CD8-positive, alpha-beta memory T cell (primary cell): Measurements from ENCODE around the gene RNF213. TPM values are rescaled to one million over a fixed set of nuclear protein-coding genes. Genes with fewer than 3 reads are reported as not detected.
"Not testable (repeated sequence)": the region's sequence is repeated elsewhere in the genome, so short reads cannot be mapped to it uniquely, and the experiment has no call there.

Experiments
- CTCF ChIA-PET: fragments of 350-600 bp; sonication (Branson Sonifier 250); formaldehyde crosslinking; loops from one replicate; lab custom pipeline; 2021; ENCODE audit warnings: antibody characterized with exemption; lab: Charles Lee
- POLR2A ChIA-PET: fragments of 350-600 bp; sonication (Branson Sonifier 250); formaldehyde crosslinking; loops from one replicate; lab custom pipeline; 2021; ENCODE audit warnings: antibody characterized with exemption; lab: Charles Lee
- DNase-seq, 5 donors: peaks; one replicate each; pipeline versions ENCODE4 v3.0.0 to v3.0.0-alpha.2; 2020 to 2022; ENCODE audit warnings: mixed read lengths in 1 of 5
- H3K27ac ChIP-seq: one replicate; pipeline ENCODE4 v1.7.0; 2013; ENCODE audit warnings: low read depth, mild to moderate bottlenecking, low read length, moderate library complexity
- H3K27me3 ChIP-seq: 2 replicates; pipeline ENCODE4 v1.7.0; 2013; ENCODE audit warnings: low read length, mild to moderate bottlenecking; ENCODE audit not compliant: insufficient read depth, poor library complexity, severe bottlenecking
- H3K36me3 ChIP-seq: 2 replicates; pipeline ENCODE4 v1.7.0; 2013; ENCODE audit warnings: mild to moderate bottlenecking, low read length, moderate library complexity; ENCODE audit not compliant: insufficient read depth
- H3K4me1 ChIP-seq: 2 replicates; pipeline ENCODE4 v1.7.0; 2013; ENCODE audit warnings: mild to moderate bottlenecking, low read length, moderate library complexity; ENCODE audit not compliant: insufficient read depth
- H3K4me3 ChIP-seq: 2 replicates; pipeline ENCODE4 v1.7.0; 2013; ENCODE audit warnings: mild to moderate bottlenecking, low read length
- H3K9me3 ChIP-seq: 2 replicates; pipeline ENCODE4 v1.7.0; 2013; ENCODE audit warnings: mild to moderate bottlenecking, low read length
- H3K27ac Mint-ChIP-seq, 8 donors: one replicate each; pipeline ENCODE4 v1.8.0; 2020 to 2021; ENCODE audit warnings: mixed read lengths in 8 of 8, mild to moderate bottlenecking in 6 of 8, inconsistent platforms in 3 of 8, moderate library complexity in 3 of 8
- H3K27me3 Mint-ChIP-seq, 2 donors: one replicate each; pipeline ENCODE4 v1.8.0; 2020 to 2021; ENCODE audit warnings: mixed read lengths in 2 of 2, mild to moderate bottlenecking in 1 of 2, moderate library complexity in 1 of 2
- H3K36me3 Mint-ChIP-seq, 3 donors: one replicate each; pipeline ENCODE4 v1.8.0; 2020 to 2021; ENCODE audit warnings: mixed read lengths in 3 of 3, inconsistent platforms in 1 of 3, mild to moderate bottlenecking in 1 of 3
- H3K4me1 Mint-ChIP-seq, 3 donors: one replicate each; pipeline ENCODE4 v1.8.0; 2020 to 2021; ENCODE audit warnings: mixed read lengths in 3 of 3, inconsistent platforms in 1 of 3, mild to moderate bottlenecking in 1 of 3
- H3K4me3 Mint-ChIP-seq, 7 donors: one replicate each; pipeline ENCODE4 v1.8.0; 2020 to 2021; ENCODE audit warnings: mixed read lengths in 7 of 7, mild to moderate bottlenecking in 6 of 7, moderate library complexity in 4 of 7, inconsistent platforms in 2 of 7
- H3K9me3 Mint-ChIP-seq, 5 donors: one replicate each; pipeline ENCODE4 v1.8.0; 2020 to 2022; ENCODE audit warnings: mixed read lengths in 5 of 5, mild to moderate bottlenecking in 3 of 5, moderate library complexity in 2 of 5, inconsistent platforms in 1 of 5
- polyA plus RNA-seq: library from polyadenylated mRNA; unstranded; fragments of 300-500 nt; fragmentation: Illumina TruSeq; gene quantifications from one replicate; pipeline ENCODE4 v1.2.3, GENCODE V29; 2021
- total RNA-seq, 2 experiments: library from RNA; stranded (reverse); gene quantifications; one replicate each; pipeline ENCODE4 v1.2.3, GENCODE V29; 2021

Gene RNF213
- total and polyA plus RNA-seq, 3 experiments from 2014 or later: 75.7 to 185 (median 184) TPM

DNA sequence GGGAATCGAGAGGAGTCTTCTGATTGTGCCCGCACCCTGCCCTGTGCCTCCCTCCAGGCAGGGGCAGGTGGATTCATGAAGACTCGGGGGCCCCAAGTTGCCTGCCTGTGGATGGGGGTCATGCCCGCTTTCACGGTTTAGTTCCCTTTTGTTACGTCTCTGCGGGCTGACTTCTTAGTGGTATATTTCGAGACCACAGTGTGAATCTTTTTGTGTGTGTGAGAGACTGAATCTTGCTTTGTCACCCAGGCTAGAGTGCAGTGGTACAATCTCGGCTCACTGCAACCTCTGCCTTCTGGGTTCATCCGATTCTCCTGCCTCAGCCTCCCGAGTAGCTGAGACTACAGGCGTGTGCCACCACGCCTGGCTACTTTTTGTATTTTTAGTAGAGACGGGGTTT, 18.1 kb upstream of the RNF213 start:
- Mint-ChIP-seq H3K9me3 (no peaks in the 10 kb centered on the region), H3K27me3 (no peaks in the 10 kb centered on the region), H3K36me3 (peaks cover 7 to 70% (median 17%) of the 10 kb centered on the region in 3 donors), H3K27ac (no peak overlapping the region), H3K4me3 (no peak overlapping the region), H3K4me1 (peaks cover 0 to 2% (median 0%) of the 10 kb centered on the region in 3 donors)
- H3K4me1 ChIP-seq: no peaks in the 10 kb centered on the region
- no peaks in the 10 kb centered on the region for H3K27me3 ChIP-seq
- H3K36me3 ChIP-seq: no peaks in the 10 kb centered on the region
- ChIA-PET CTCF (no interaction called here), POLR2A (no interaction called here)
- DNase-seq: no peak
- no peak overlapping the region for H3K27ac ChIP-seq
- no peak overlapping the region for H3K4me3 ChIP-seq
- no peaks in the 10 kb centered on the region for H3K9me3 ChIP-seq

DNA sequence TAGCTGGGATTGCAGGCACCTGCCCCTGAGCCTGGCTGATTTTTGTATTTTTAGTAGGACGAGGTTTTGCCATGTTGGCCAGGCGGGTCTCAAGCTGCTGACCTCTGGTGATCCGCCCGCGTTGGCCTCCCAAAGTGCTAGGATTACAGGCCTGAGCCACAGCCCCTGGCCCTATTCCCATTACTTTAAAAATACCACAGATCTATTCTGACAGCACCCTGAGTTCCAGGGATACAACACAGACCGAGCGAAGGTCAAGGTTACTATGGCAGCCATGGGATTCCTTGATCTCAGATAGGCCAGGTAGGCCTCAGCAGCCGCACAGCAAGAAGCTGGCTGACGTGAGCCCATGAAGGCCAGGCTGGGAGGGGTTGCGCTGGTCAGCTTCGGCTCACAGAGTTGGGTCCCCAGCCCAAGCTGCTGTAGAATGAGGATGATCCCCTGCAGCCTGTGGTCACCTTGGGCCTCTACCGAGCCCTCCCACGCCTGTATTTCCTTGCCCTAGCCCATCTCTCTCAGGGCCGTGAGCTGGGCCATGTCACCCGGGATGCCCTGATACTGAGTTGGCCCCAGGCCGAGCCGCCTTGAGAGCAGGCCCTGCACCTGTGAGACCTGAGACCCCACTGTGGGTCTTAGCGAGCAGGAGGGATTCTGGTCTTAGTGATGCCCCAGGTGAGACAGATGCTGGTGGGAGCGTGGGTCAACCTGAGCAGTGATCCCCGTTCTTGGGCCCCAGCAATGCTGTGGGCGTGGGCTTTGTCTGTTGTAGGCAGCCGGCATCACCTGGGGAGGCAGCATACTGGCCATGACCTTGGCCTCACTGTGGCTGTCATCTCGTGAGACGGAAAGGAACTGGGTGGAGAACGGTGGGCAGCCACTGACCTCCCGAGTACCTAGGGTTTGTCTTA, 16.9 kb upstream of the RNF213 start:
- Histone ChIP-seq H3K4me3 (no peak overlapping the region), H3K27ac (no peak overlapping the region), H3K27me3 (no peaks in the 10 kb centered on the region), H3K4me1 (no peaks in the 10 kb centered on the region), H3K36me3 (no peaks in the 10 kb centered on the region), H3K9me3 (no peaks in the 10 kb centered on the region)
- no peak for DNase-seq
- Mint-ChIP-seq H3K27ac (no peak overlapping the region), H3K36me3 (peaks cover 0 to 67% (median 8%) of the 10 kb centered on the region in 3 donors), H3K27me3 (no peaks in the 10 kb centered on the region), H3K4me1 (no peaks in the 10 kb centered on the region), H3K4me3 (no peak overlapping the region), H3K9me3 (no peaks in the 10 kb centered on the region)
- ChIA-PET POLR2A (no interaction called here), CTCF (no interaction called here)

DNA sequence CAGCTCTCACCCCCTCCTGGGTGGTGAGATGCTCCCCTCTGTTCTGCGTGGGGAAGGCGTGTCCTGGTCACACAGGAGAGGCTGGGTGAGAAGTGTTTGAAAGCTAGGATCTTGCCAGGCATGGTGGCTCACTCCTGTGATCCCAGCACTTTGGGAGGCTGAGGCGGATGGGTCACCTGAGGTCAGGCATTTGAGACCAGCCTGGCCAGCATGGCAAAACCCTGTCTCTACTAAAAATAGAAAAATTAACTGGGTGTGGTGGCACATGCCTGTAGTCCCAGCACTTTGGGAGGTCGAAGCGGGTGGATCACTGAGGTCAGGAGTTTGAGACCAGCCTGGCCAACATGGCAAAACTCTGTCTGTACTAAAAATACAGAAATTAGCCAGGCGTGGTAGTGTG, 16.2 kb upstream of the RNF213 start:
- Mint-ChIP-seq H3K36me3 (peaks cover 0 to 71% (median 8%) of the 10 kb centered on the region in 3 donors), H3K27ac (peak overlapping the region in 1 of 8 donors; percentile 81)
- H3K4me1 ChIP-seq, H3K36me3 ChIP-seq, H3K9me3 Mint-ChIP-seq, CTCF ChIA-PET, H3K4me1 Mint-ChIP-seq, H3K4me3 Mint-ChIP-seq, H3K27ac ChIP-seq, H3K27me3 ChIP-seq, H3K9me3 ChIP-seq, POLR2A ChIA-PET, DNase-seq, H3K4me3 ChIP-seq, H3K27me3 Mint-ChIP-seq: not testable (repeated sequence)

DNA sequence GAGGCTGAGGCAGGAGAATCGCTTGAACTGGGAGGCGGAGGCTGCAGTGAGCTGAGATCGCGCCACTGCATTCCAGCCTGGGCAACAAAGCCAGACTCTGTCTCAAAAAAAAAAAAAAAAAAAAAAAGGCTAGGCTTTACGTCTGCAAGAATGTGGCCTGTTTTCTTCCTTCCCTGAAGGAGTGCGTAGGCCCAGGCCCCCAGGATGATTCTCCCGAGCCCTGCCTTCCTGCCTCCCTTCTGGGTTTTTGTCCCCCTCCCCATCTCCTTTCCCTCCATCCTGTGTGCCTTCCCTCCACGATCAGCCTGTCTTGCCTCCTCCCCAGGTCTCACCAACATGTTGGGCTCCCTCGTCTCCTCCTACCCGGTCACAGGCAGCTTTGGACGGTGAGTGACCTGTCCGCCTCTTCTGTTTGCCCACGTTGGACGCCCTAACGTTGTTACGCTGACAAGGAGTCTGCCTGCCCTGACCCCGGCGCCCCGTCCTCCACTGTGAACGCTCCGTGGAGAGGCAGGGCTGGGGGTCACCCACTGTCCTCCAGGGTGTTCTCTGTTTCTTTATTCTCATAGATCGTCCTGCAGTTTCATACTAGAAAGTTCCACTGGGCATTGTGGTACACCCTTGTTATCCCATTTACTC, 15.7 kb upstream of the RNF213 start:
- no peak for DNase-seq
- ChIA-PET CTCF (no interaction called here), POLR2A (no interaction called here)
- Mint-ChIP-seq H3K4me1 (no peaks in the 10 kb centered on the region), H3K4me3 (no peak overlapping the region), H3K36me3 (peaks cover 0 to 71% (median 8%) of the 10 kb centered on the region in 3 donors), H3K9me3 (no peaks in the 10 kb centered on the region), H3K27ac (peak overlapping the region in 1 of 8 donors; percentile 81), H3K27me3 (no peaks in the 10 kb centered on the region)
- Histone ChIP-seq H3K36me3 (no peaks in the 10 kb centered on the region), H3K4me3 (no peak overlapping the region), H3K9me3 (no peaks in the 10 kb centered on the region), H3K27me3 (no peaks in the 10 kb centered on the region), H3K27ac (no peak overlapping the region), H3K4me1 (no peaks in the 10 kb centered on the region)

DNA sequence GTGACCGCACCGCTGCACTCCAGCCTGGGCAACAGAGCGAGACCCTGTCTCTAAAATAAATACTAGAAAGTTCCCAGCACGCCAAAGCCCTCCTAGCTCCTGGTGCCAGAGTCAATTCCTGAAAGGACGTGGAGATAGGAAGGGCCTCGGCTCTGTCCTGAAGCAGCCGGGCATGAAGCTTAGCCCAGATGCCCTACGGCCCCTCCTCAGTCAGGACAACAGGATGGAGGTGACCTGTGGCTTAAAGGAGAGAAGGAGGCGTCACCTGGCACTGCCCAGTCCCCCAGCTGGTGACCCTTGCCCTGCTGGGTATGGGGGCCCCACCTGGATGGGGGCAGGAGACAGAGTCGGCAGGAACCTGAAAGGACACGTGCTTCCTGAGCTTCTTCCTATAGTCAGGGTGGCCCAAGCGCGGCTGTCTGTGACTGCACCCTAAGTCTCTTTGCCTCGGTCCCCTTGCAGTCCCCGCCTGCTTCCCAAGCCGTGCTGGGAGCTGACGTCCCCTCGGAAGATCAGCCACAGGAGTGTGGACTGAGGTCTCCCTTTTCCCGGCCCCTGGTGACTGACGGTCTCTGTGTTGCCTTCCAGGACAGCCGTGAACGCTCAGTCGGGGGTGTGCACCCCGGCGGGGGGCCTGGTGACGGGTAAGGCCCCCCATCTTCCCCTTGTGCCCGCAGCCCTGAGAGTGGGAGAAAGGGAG, 14.9 kb upstream of the RNF213 start:
- ChIA-PET CTCF (no interaction called here), POLR2A (no interaction called here)
- Histone ChIP-seq H3K27ac (no peak overlapping the region), H3K4me3 (no peak overlapping the region), H3K27me3 (no peaks in the 10 kb centered on the region), H3K36me3 (no peaks in the 10 kb centered on the region), H3K9me3 (no peaks in the 10 kb centered on the region), H3K4me1 (no peaks in the 10 kb centered on the region)
- Mint-ChIP-seq H3K4me1 (no peaks in the 10 kb centered on the region), H3K36me3 (peaks cover 0 to 70% (median 8%) of the 10 kb centered on the region in 3 donors), H3K9me3 (no peaks in the 10 kb centered on the region), H3K27ac (no peak overlapping the region), H3K27me3 (no peaks in the 10 kb centered on the region), H3K4me3 (no peak overlapping the region)
- no peak for DNase-seq

DNA sequence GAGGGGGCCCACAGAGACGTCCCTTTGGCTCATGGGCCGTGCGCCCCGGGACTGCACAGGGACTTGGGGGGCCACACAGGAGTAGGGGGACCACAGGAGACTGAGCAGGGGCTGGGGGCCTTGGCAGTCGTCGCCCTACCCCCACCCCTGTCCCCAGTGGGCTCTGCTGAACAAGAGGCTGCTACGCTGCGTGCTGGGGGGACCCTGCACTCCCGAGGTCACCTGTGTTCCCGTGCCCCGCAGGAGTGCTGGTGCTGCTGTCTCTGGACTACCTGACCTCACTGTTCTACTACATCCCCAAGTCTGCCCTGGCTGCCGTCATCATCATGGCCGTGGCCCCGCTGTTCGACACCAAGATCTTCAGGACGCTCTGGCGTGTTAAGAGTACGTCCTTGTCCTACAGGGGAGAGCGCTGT, 14.4 kb upstream of the RNF213 start:
- H3K27ac Mint-ChIP-seq: no peak overlapping the region
- H3K9me3 ChIP-seq: no peaks in the 10 kb centered on the region
- H3K4me3 Mint-ChIP-seq: no peak overlapping the region
- DNase-seq: no peak
- H3K36me3 Mint-ChIP-seq: peaks cover 0 to 68% (median 10%) of the 10 kb centered on the region in 3 donors
- H3K27me3 ChIP-seq: no peaks in the 10 kb centered on the region
- no peaks in the 10 kb centered on the region for H3K27me3 Mint-ChIP-seq
- ChIA-PET POLR2A (no interaction called here), CTCF (no interaction called here)
- H3K36me3 ChIP-seq: no peaks in the 10 kb centered on the region
- H3K4me3 ChIP-seq: no peak overlapping the region
- H3K27ac ChIP-seq: no peak overlapping the region
- no peaks in the 10 kb centered on the region for H3K9me3 Mint-ChIP-seq
- no peaks in the 10 kb centered on the region for H3K4me1 ChIP-seq
- H3K4me1 Mint-ChIP-seq: no peaks in the 10 kb centered on the region

DNA sequence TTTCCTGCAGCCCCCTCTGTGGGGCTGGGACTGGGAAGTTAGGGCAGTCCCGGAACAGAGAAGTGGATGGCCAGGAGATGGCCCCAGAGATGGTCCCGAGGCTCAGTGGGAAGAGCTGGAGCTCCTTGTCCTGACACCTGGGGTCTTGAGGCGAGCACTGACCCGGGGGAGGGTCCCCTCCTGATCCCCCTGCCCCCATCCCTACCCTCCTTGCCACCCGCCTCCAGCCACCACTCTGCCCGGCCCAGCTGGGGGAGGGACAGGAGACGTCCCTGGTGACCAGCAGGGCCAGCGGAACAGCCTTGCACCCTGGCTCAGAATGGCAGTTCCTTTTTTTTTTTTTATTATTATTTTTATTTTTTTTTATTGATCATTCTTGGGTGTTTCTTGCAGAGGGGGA, 13.9 kb upstream of the RNF213 start:
- DNase-seq: no peak
- Histone ChIP-seq H3K36me3 (no peaks in the 10 kb centered on the region), H3K27me3 (no peaks in the 10 kb centered on the region), H3K4me1 (no peaks in the 10 kb centered on the region), H3K27ac (no peak overlapping the region), H3K9me3 (no peaks in the 10 kb centered on the region), H3K4me3 (no peak overlapping the region)
- Mint-ChIP-seq H3K36me3 (peaks cover 0 to 65% (median 7%) of the 10 kb centered on the region in 3 donors), H3K4me3 (no peak overlapping the region), H3K9me3 (no peaks in the 10 kb centered on the region), H3K27ac (no peak overlapping the region), H3K4me1 (peaks cover 0 to under 1% (median 0%) of the 10 kb centered on the region in 3 donors), H3K27me3 (no peaks in the 10 kb centered on the region)
- POLR2A ChIA-PET: interaction anchor here (0.5 kb wide), 1 partner anchor 12 kb away, joined by 3 read pairs; no protein-coding TSS in a partner anchor
- CTCF ChIA-PET: no interaction called here

DNA sequence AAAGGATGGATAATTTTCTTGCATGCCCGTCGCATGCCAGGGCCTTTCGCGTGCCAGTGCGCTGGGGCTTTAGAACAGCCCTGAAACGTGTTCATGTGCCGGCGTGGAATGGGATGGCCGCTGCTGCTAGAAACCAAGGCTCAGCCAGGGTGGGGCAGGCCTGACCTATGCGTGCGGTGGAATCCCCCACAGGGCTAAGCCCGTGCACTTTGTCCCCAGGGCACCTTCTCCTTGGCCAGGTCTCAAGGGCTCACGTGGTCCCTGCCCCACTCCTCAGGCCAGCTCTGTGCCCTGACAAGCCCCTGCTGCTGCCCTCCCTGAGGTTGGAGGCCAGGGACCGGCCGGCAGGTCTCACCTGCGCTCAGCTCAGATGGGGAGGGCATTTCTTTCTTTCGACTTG, 13.1 kb upstream of the RNF213 start:
- H3K9me3 Mint-ChIP-seq: no peaks in the 10 kb centered on the region
- no peak overlapping the region for H3K4me3 ChIP-seq
- no peaks in the 10 kb centered on the region for H3K27me3 ChIP-seq
- H3K4me1 Mint-ChIP-seq: peaks cover 0 to 4% (median 1%) of the 10 kb centered on the region in 3 donors
- no peak overlapping the region for H3K4me3 Mint-ChIP-seq
- no peaks in the 10 kb centered on the region for H3K9me3 ChIP-seq
- POLR2A ChIA-PET: interaction anchor here (0.5 kb wide), 1 partner anchor 13 kb away, joined by 3 read pairs; no protein-coding TSS in a partner anchor
- no peaks in the 10 kb centered on the region for H3K36me3 ChIP-seq
- no peak overlapping the region for H3K27ac ChIP-seq
- H3K27ac Mint-ChIP-seq: no peak overlapping the region
- no peaks in the 10 kb centered on the region for H3K27me3 Mint-ChIP-seq
- peaks cover 0 to 62% (median 7%) of the 10 kb centered on the region in 3 donors for H3K36me3 Mint-ChIP-seq
- CTCF ChIA-PET: no interaction called here
- no peaks in the 10 kb centered on the region for H3K4me1 ChIP-seq
- DNase-seq: no peak
